ENCODE data around the gene GTSE1. TPM values are rescaled to one million over a fixed set of nuclear protein-coding genes. Genes with fewer than 3 reads are reported as not detected.

GTSE1 gene
- total and polyA plus RNA-seq, 2 of the 13 experiments (the other 11 are each of a cell fraction or from before 2014, with no cell fraction given): 10.7 to 13.5 TPM

DNA sequence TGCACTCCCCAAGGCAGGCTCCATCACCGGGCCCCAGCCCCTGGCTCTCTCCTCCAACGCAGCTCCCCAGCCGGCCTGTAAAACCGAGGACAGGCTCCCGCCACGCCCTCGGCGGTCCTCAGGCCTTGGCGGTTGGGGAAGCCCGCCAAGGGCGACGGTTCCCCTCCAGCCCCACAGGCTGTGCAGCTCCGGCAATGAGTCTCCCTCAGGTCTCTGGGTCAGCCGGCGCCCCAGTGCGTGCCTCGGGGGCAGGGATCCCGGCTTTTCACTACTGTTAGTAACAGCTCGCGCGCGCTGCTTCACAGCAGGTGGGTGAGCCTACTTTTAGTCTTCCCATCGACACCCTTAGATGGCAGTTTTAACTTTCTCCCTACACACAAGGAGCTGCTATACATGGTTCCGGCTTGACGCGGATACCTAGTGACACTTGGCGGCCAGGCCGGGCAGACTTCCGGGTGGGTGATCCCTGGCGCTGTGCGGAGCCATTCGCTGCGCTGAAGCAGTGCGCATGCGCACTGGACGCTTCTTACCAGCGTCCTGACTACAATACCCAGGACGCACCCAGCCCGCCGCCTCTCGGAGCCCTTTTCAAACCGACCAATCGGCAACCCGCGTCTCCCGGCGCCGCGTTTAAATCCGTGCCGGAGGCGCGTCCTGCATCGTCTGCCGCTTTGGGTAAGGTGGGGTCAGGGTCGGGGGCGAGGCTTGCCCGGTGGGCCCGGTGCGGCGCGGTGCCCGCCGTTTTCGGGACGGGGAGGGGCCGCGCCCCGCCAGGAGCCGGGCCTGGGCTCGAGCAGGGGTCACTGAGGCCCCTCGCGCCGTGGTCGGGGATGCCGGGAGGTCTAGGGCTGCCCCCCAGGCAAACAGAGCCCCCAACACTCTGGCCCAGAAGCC, at the start of gene GTSE1 (continued):
- no peak for TF ChIP-seq ZNF737 (CRISPR knock-in tag; IDR thresholded peaks at IDR 0.05; ENCODE audit: borderline replicate concordance)
- TF ChIP-seq ELF4 (CRISPR knock-in tag; IDR thresholded peaks at IDR 0.05; ENCODE audit: borderline replicate concordance): no peak
- no peak for TF ChIP-seq MZF1 (CRISPR knock-in tag; IDR thresholded peaks at IDR 0.05; ENCODE audit: borderline replicate concordance)
- peak; percentile 17 for TF ChIP-seq ZNF781 (CRISPR knock-in tag; IDR thresholded peaks at IDR 0.05; ENCODE audit: borderline replicate concordance, not compliant biosample characterization)
- TF ChIP-seq ZNF138 (CRISPR knock-in tag; IDR thresholded peaks at IDR 0.05; ENCODE audit: low read depth): no peak
- TF ChIP-seq ISL2 (CRISPR knock-in tag; IDR thresholded peaks at IDR 0.05): peak; percentile 42; the same call in 1 of the 2 replicates
- TF ChIP-seq BCL3 (CRISPR knock-in tag; IDR thresholded peaks at IDR 0.05): no peak
- peak; percentile 52; the same call in 1 of the 2 replicates for TF ChIP-seq ZNF317 (CRISPR knock-in tag; IDR thresholded peaks at IDR 0.05)
- no peak for TF ChIP-seq ZNF83 (CRISPR knock-in tag; IDR thresholded peaks at IDR 0.05; ENCODE audit: borderline replicate concordance)
- TF ChIP-seq EHMT2 (IDR thresholded peaks at IDR 0.05; ENCODE audit: borderline replicate concordance, low read depth, low read length): no peak
- peak; percentile 92 for TF ChIP-seq NFYC (CRISPR knock-in tag; IDR thresholded peaks at IDR 0.05)
- no peak for TF ChIP-seq ZNF224 (CRISPR knock-in tag; IDR thresholded peaks at IDR 0.05)
- no peak for TF ChIP-seq HHEX (CRISPR knock-in tag; IDR thresholded peaks at IDR 0.05)
- TF ChIP-seq, protein P1, sequence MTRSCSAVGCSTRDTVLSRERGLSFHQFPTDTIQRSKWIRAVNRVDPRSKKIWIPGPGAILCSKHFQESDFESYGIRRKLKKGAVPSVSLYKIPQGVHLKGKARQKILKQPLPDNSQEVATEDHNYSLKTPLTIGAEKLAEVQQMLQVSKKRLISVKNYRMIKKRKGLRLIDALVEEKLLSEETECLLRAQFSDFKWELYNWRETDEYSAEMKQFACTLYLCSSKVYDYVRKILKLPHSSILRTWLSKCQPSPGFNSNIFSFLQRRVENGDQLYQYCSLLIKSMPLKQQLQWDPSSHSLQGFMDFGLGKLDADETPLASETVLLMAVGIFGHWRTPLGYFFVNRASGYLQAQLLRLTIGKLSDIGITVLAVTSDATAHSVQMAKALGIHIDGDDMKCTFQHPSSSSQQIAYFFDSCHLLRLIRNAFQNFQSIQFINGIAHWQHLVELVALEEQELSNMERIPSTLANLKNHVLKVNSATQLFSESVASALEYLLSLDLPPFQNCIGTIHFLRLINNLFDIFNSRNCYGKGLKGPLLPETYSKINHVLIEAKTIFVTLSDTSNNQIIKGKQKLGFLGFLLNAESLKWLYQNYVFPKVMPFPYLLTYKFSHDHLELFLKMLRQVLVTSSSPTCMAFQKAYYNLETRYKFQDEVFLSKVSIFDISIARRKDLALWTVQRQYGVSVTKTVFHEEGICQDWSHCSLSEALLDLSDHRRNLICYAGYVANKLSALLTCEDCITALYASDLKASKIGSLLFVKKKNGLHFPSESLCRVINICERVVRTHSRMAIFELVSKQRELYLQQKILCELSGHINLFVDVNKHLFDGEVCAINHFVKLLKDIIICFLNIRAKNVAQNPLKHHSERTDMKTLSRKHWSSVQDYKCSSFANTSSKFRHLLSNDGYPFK (CRISPR knock-in tag; IDR thresholded peaks at IDR 0.05; ENCODE audit: borderline replicate concordance): peak; percentile 43; the same call in 1 of the 2 replicates
- TF ChIP-seq, protein P2, sequence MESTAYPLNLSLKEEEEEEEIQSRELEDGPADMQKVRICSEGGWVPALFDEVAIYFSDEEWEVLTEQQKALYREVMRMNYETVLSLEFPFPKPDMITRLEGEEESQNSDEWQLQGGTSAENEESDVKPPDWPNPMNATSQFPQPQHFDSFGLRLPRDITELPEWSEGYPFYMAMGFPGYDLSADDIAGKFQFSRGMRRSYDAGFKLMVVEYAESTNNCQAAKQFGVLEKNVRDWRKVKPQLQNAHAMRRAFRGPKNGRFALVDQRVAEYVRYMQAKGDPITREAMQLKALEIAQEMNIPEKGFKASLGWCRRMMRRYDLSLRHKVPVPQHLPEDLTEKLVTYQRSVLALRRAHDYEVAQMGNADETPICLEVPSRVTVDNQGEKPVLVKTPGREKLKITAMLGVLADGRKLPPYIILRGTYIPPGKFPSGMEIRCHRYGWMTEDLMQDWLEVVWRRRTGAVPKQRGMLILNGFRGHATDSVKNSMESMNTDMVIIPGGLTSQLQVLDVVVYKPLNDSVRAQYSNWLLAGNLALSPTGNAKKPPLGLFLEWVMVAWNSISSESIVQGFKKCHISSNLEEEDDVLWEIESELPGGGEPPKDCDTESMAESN (CRISPR knock-in tag; conservative IDR thresholded peaks at IDR 0.05): peak; percentile 92

Data from HepG2 (cell line).